Activated T-helper 1 cell treated with anti-CD3 and anti-CD28 coated beads, Interleukin-12 subunit alpha, Interleukin-12 subunit beta, Interleukin-2, Interleukin-4 antibody, amounts not matched to agents 30 ng/mL and 10 ng/mL and 1 ng/mL, durations not matched to agents 14 hours and 24 hours and 36 hours (primary cell): ENCODE results near the gene SAP130. TPM values are rescaled to one million over a fixed set of nuclear protein-coding genes. Genes with fewer than 3 reads are reported as not detected.
"Not testable (repeated sequence)": the region's sequence is repeated elsewhere in the genome, so short reads cannot be mapped to it uniquely, and the experiment has no call there.

Experiments used
- DNase-seq: peaks from one replicate; pipeline ENCODE4 v3.0.0; 2021; ENCODE audit warnings: low spot score
- H3K27ac Mint-ChIP-seq: one replicate; pipeline ENCODE4 v1.8.0; 2021; ENCODE audit warnings: mild to moderate bottlenecking, mixed read lengths
- H3K27me3 Mint-ChIP-seq: one replicate; pipeline ENCODE4 v1.8.0; 2022; ENCODE audit warnings: mild to moderate bottlenecking, moderate library complexity, mixed read lengths; ENCODE audit not compliant: insufficient read depth
- H3K36me3 Mint-ChIP-seq: one replicate; pipeline ENCODE4 v1.8.0; 2021; ENCODE audit warnings: low read depth, mixed read lengths
- H3K4me1 Mint-ChIP-seq: one replicate; pipeline ENCODE4 v1.8.0; 2021; ENCODE audit warnings: low read depth, mixed read lengths
- H3K4me3 Mint-ChIP-seq: one replicate; pipeline ENCODE4 v1.8.0; 2021; ENCODE audit warnings: mild to moderate bottlenecking, moderate library complexity, mixed read lengths
- H3K9me3 Mint-ChIP-seq: one replicate; pipeline ENCODE4 v1.8.0; 2021; ENCODE audit warnings: mixed read lengths
- intact Hi-C: fragments of 100-400 bp; cut with micrococcal nuclease; formaldehyde crosslinking; loops from one replicate; pipeline ENCODE4 v1.15.1; 2024
- total RNA-seq: library from RNA; stranded (reverse); gene quantifications from 2 replicates; pipeline ENCODE4 v1.2.3, GENCODE V29; 2022

The SAP130 gene
- total RNA-seq, 1 donor from 2014 or later: 31.5 TPM

DNA sequence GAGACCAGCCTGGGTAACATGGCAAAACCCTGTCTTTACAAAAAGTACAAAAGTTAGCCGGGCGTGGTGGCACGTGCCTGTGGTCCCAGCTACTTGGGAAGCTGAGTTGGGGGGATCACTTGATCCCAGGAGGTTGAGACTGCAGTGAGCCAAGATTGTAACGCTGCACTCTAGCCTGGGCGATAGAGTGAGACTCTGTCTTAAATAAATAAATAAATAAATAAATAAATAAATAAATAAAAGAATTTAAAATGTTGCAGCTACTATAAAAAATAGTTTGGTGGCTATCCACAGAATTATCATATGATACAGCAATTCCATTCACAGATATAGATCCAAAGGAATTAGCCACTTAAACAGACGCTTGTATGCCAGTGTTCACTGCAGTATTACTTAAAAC is 92.5 kb downstream of the SAP130 start:
- H3K27me3 Mint-ChIP-seq: peaks cover 9% of the 10 kb centered on the region
- H3K4me3 Mint-ChIP-seq: no peak overlapping the region
- H3K9me3 Mint-ChIP-seq: no peaks in the 10 kb centered on the region
- intact Hi-C loops: no loop called here
- no peak for DNase-seq
- H3K4me1 Mint-ChIP-seq: no peaks in the 10 kb centered on the region
- no peaks in the 10 kb centered on the region for H3K36me3 Mint-ChIP-seq
- no peak overlapping the region for H3K27ac Mint-ChIP-seq

DNA sequence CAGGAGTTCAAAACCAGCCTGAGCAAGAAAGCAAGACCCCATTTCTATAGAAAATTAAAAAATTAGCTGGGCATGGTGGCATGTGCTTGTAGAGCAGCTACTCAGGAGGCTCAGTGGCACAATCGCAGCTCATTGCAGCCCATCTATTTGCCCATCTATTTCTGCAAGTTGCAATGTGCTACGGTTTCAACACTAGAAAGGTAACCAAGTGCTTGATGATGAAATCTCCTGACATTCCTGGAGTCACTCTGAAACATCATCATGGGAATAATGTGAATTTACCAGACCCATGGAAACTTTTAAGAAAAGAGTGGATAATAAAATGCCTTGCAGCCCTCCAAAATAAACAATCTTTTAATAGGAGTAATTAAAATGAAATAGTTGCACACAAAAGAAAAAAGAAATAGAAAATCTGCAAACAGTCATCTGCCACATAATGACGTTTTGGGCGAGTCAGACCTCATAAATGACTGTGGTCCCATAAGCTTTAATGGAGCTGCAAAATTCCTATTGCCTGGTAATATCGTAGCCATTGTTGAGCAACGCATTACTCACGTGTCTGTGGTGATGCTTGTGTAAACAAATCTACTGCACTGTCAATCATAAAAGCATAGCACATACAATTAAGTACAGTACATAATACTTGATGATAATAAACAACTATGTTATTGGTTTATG is 95.5 kb downstream of the SAP130 start:
- intact Hi-C loops: no loop called here
- Mint-ChIP-seq H3K36me3 (no peaks in the 10 kb centered on the region), H3K4me3 (no peak overlapping the region), H3K27ac (no peak overlapping the region), H3K9me3 (no peaks in the 10 kb centered on the region), H3K27me3 (peaks cover 4% of the 10 kb centered on the region), H3K4me1 (no peaks in the 10 kb centered on the region)
- DNase-seq: no peak

DNA sequence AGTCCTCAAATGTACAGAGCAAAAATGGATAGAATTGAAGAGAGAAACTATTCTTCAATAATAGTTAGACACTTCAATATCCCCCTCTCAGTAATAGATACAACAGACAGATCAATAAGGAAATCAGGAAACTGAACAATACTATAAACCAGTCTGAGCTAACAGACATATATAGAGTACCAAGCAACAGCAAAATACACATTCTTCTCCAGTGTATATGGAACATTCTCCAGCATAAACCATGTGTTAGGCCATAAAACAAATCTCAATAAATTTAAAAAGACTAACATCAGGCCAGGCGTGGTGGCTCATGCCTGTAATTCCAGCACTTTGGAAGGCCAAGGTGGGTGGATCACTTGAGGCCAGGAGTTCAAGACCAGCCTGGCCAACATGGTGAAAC is 98.4 kb downstream of the SAP130 start:
- Mint-ChIP-seq H3K4me1 (no peaks in the 10 kb centered on the region), H3K27ac (no peak overlapping the region), H3K9me3 (no peaks in the 10 kb centered on the region), H3K36me3 (no peaks in the 10 kb centered on the region), H3K27me3 (no peaks in the 10 kb centered on the region), H3K4me3 (no peak overlapping the region)
- DNase-seq: no peak
- intact Hi-C loops: no loop called here

DNA sequence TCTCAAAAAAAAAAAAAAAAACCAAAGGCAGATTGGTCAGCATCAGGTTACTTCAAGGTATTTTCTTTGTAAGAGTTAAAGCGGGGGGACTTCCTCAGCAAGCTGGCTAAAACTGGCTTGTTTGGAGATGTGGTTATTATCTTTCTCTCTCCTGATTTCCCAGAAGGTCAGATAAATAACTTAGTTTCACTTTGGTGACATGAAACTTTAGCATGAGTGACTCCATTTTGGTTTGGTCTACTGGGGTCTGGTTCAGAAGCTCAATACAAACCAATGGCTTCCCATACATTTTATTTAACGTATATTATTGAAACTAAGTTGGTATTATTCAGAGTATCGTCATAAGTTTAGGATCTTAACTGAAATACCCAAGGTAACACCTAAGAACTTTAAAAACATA is 100.5 kb downstream of the SAP130 start:
- DNase-seq: no peak
- no peaks in the 10 kb centered on the region for H3K27me3 Mint-ChIP-seq
- no peak overlapping the region for H3K4me3 Mint-ChIP-seq
- no peak overlapping the region for H3K27ac Mint-ChIP-seq
- H3K4me1 Mint-ChIP-seq: no peaks in the 10 kb centered on the region
- intact Hi-C loops: no loop called here
- H3K9me3 Mint-ChIP-seq: no peaks in the 10 kb centered on the region
- H3K36me3 Mint-ChIP-seq: no peaks in the 10 kb centered on the region

DNA sequence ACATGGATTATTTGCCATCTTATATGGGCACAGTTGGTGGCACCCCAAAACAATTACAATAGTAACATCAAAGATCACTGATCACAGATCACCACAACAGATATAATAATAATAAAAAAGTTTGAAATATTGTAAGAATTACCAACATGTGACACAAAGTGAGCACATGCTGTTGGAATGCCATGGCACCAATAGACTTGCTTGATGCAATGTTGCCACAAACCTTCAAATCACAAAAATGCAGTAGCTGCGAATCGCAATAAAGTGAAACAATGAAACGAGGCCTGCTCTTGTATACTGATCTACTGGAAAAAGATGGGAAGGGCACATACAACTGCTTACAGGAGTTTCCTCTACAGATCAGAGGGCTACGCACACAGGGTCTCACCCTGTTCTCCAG is 109.9 kb downstream of the SAP130 start:
- no peaks in the 10 kb centered on the region for H3K9me3 Mint-ChIP-seq

DNA sequence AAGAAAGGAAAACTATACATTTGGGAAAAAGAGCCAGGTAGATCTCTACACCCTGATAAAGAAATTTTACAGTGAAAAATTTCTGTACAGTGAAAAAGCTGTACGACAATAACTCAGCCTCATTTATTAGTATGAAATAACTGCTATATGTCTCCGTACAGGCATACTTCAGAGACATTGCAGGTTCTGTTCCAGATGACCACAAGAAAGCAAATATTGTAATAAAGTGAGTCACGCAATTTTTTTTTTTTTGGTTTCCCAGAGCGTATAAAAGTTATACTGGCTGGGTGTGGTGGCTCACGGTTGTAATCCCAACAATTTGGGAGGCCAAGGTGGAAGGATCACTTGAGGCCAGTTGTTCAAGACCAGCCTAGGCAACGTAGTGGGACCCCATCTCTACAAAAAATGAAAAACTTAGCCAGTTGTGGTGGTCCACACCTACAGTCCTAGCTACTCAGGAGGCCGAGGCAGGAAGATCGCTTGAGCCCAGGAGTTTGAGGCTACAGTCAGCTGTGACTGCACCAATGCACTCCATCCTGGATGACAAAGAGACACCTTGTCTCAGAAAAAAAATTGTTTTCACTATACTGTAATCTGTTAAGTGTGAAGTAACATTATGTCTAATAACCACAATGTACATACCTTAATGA is 113.9 kb downstream of the SAP130 start:
- intact Hi-C loops: no loop called here
- Mint-ChIP-seq H3K9me3 (no peaks in the 10 kb centered on the region), H3K4me3 (no peak overlapping the region), H3K36me3 (no peaks in the 10 kb centered on the region), H3K4me1 (no peaks in the 10 kb centered on the region), H3K27me3 (no peaks in the 10 kb centered on the region), H3K27ac (no peak overlapping the region)
- no peak for DNase-seq

More for the DNA sequence above, 109.9 kb downstream of the SAP130 start:
- intact Hi-C loops: no loop called here
- Mint-ChIP-seq H3K27me3 (peaks cover 1% of the 10 kb centered on the region), H3K36me3 (no peaks in the 10 kb centered on the region), H3K4me3 (no peak overlapping the region), H3K4me1 (no peaks in the 10 kb centered on the region), H3K27ac (no peak overlapping the region)
- DNase-seq: no peak

DNA sequence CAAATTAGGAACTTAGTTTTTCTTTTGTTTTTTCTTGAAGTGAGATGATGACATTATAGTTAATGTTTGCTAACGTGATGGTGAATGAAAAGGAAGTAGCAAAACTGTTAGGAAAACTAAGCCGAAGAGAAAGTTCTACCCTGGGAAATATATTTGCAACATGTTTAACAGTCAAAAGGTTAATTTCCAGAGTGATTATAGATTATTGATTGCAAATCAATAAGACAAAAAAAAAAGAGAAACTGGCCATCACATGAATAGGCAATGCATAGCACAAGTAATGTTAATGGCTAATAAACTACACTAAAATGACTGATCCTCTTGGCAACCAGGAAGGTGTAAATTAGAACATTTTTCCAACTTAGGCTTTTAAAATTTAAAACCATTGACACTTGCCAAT is 116.1 kb downstream of the SAP130 start:
- Mint-ChIP-seq H3K9me3 (no peaks in the 10 kb centered on the region), H3K36me3 (no peaks in the 10 kb centered on the region)

DNA sequence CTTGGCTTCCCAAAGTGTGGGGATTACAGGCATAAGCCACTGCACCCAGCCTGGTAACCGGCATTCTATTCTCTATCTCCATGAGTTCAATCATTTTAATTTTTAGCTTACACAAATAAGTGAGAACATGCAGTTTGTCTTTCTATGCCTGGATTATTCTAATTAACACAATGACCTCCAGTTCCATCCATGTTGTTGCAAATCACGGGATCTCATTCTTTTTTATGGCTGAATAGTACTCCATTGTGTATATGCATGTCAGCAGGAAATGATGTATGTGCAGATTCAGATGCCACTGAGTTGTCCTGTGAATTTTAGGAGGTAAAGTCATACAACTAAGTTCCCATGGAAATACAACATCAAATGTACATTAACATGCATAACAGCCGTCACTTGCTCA is 117.4 kb downstream of the SAP130 start:
- Mint-ChIP-seq H3K4me1 (no peaks in the 10 kb centered on the region), H3K27ac (no peak overlapping the region), H3K4me3 (no peak overlapping the region), H3K9me3 (no peaks in the 10 kb centered on the region), H3K36me3 (no peaks in the 10 kb centered on the region), H3K27me3 (peaks cover 3% of the 10 kb centered on the region)
- intact Hi-C loops: no loop called here
- no peak for DNase-seq

More for the DNA sequence above, 116.1 kb downstream of the SAP130 start:
- H3K4me3 Mint-ChIP-seq: no peak overlapping the region
- intact Hi-C loops: no loop called here
- no peak overlapping the region for H3K27ac Mint-ChIP-seq
- no peaks in the 10 kb centered on the region for H3K27me3 Mint-ChIP-seq
- H3K4me1 Mint-ChIP-seq: no peaks in the 10 kb centered on the region
- DNase-seq: no peak

DNA sequence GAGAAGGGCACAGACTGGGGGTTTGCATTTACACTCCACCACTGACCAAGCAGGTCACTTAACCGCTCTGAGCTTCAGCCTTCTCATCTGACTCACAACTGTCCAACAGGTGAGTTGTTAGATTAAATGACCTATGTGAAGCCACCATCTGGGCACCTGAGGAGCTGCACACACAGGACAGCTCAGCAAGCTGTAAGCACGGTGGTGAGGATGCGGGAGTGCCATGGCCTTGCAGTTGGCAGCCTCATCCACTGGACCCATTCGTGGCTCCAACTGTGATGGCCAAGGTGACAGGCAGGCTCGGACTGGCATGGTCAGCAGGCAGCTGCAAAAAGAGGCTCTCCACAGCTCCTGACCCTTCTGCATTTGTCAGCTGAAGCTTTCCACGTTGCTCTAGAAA is 118.8 kb downstream of the SAP130 start:
- no peaks in the 10 kb centered on the region for H3K36me3 Mint-ChIP-seq
- H3K27me3 Mint-ChIP-seq: peaks cover 3% of the 10 kb centered on the region
- no peak overlapping the region for H3K4me3 Mint-ChIP-seq
- DNase-seq: no peak
- H3K27ac Mint-ChIP-seq: no peak overlapping the region
- H3K9me3 Mint-ChIP-seq: no peaks in the 10 kb centered on the region
- intact Hi-C loops: no loop called here
- H3K4me1 Mint-ChIP-seq: no peaks in the 10 kb centered on the region

DNA sequence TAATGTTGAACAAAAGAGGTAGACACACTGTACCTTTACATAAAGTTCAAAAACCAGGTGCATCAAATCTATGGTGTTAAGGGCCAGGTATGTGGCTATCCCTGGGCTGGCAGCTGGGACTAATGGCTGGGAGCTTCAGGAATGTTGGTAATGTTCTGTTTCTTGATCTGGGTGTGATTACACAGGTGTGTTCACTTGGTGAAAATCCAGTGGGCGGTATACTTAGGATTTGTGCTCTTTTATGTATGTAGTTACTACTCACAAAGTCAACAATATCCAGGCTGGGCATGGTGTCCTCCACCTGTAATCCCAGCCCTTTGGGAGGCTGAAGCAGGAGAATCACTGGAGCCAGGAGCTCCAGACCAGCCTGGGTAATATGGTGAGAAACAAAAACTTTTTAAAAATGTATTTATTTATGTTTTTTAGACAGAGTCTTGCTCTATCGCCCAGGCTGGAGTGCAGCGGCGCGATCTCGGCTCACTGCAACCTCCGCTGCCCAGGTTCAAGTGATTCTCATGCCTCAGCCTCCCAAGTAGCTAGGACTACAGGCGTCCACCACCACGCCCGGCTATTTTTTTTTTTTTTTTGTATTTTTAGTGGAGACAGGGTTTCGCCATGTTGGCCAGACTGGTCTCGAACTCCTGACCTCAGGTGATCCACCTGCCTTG is 120.0 kb downstream of the SAP130 start:
- H3K4me1 Mint-ChIP-seq, H3K36me3 Mint-ChIP-seq, H3K4me3 Mint-ChIP-seq, intact Hi-C loops, H3K9me3 Mint-ChIP-seq, DNase-seq, H3K27me3 Mint-ChIP-seq, H3K27ac Mint-ChIP-seq: not testable (repeated sequence)

DNA sequence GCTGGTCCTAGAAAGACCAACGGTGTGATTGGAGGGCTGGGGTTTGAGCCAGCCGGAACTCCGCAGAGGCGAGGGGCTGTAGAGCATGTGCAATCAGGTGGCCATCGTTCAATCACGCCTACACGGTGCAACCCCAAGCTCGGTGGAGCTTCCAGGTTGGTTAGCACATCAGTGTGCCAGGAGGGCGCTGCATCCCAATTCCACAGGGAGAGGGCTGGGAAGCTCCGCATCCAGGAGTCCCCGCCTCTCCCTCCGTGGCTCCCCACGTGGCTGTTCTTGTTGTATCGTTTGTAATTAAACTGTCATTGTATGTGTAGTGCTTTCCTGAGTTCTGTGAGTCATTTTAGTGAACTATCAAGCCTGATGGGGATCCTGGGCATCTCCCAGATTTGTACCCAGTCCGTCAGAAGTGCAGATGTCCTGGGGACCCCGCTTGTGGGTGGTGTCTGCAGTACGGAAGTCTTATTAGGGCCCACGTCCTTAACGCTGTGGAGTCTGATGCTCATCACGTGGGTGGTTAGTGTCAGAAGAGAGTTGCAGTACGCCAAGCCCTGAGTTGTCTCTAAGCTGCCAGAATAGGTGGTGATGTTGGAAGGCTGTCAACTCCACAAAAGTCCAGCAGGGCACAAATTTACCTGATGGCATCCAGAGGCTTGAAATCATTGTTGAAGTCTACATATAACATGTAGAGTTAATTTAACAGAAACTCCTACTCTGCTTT is 121.5 kb downstream of the SAP130 start:
- no peak overlapping the region for H3K4me3 Mint-ChIP-seq
- H3K36me3 Mint-ChIP-seq: no peaks in the 10 kb centered on the region
- DNase-seq: no peak
- H3K4me1 Mint-ChIP-seq: no peaks in the 10 kb centered on the region
- no peak overlapping the region for H3K27ac Mint-ChIP-seq
- H3K9me3 Mint-ChIP-seq: no peaks in the 10 kb centered on the region
- intact Hi-C loops: no loop called here
- peaks cover 3% of the 10 kb centered on the region for H3K27me3 Mint-ChIP-seq

DNA sequence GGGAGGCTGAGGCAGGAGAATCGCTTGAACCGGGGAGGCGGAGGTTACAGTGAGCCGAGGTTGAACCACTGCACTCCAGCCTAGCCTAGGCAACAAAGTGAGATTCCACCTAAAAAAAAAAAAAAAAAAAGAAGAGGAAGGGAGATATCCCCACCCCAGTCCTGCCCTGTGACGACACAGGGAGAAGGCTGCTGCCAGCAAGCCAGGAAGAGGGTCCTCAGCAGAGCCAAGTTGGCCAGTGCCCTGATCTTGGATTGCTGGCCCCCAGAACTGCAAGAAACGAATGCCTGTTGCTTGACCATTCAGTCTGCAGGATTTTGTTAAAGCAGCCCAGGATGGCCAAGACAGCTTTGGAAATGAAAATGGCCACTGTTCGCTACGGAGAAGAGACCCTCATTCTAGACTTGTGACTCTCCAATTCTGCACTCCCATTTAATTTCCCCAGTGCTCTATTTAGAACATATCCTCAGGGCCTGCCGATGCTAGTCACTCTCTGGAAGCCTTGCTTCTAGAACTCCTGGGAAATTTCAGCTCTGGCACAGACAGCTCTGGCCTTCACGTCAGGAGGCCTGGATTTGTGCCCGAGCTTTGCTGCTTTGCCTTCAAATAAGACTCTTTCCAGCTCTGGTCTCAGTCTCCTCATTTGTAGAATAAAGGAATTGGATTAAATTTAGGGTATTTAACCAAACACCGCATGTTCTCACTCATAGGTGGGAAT is 126.4 kb downstream of the SAP130 start:
- intact Hi-C loops: no loop called here
- no peaks in the 10 kb centered on the region for H3K36me3 Mint-ChIP-seq
- no peaks in the 10 kb centered on the region for H3K4me1 Mint-ChIP-seq
- H3K4me3 Mint-ChIP-seq: no peak overlapping the region
- no peak for DNase-seq
- no peaks in the 10 kb centered on the region for H3K9me3 Mint-ChIP-seq
- no peak overlapping the region for H3K27ac Mint-ChIP-seq
- H3K27me3 Mint-ChIP-seq: peaks cover 7% of the 10 kb centered on the region
